Gastroesophageal sphincter (tissue), 3 donors: ENCODE results near the gene ACP4.
"Not testable (repeated sequence)": the region's sequence is repeated elsewhere in the genome, so short reads cannot be mapped to it uniquely, and the experiment has no call there.

ENCODE experiments used
- EP300 ChIP-seq: sonication (generic); formaldehyde crosslinking; IDR thresholded peaks from one replicate; pipeline ENCODE4 v1.6.1; 2017; ENCODE audit warnings: antibody characterized with exemption, mild to moderate bottlenecking
- TF ChIP-seq, protein P1 (sequence below), 4 experiments: fragments of 200-600 bp in 2 of 4; fragments of 450-650 bp in 2 of 4; sonication (generic) in 1 of 4; IDR thresholded peaks; one replicate each; pipeline ENCODE4 v1.5.1; 2017 to 2019; ENCODE audit warnings: antibody characterized with exemption in 4 of 4, mild to moderate bottlenecking in 2 of 4, moderate library complexity in 2 of 4

DNA sequence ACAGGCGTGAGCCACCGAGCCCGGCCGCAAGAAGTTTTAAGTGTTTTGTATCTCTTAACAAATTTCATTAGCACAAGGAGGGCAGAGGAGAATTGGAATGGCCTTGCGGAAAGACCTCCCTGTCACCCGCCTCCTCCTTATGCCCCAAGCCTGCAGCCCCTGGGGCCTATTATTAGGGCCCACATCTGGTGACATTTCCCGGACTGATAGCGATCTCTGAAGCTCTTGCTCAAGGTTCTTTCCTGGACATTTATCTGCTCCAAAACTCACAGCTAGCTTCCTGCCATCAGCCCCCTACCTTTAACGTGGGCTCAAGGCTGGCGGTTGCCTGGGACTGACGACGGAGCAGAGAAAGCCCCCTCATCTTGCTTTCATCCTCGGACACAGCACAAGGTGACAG lies 26.7 kb upstream of the ACP4 start:
- TF ChIP-seq, protein P1, sequence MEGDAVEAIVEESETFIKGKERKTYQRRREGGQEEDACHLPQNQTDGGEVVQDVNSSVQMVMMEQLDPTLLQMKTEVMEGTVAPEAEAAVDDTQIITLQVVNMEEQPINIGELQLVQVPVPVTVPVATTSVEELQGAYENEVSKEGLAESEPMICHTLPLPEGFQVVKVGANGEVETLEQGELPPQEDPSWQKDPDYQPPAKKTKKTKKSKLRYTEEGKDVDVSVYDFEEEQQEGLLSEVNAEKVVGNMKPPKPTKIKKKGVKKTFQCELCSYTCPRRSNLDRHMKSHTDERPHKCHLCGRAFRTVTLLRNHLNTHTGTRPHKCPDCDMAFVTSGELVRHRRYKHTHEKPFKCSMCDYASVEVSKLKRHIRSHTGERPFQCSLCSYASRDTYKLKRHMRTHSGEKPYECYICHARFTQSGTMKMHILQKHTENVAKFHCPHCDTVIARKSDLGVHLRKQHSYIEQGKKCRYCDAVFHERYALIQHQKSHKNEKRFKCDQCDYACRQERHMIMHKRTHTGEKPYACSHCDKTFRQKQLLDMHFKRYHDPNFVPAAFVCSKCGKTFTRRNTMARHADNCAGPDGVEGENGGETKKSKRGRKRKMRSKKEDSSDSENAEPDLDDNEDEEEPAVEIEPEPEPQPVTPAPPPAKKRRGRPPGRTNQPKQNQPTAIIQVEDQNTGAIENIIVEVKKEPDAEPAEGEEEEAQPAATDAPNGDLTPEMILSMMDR (IDR thresholded peaks at IDR 0.05): not testable (repeated sequence)
- TF ChIP-seq EP300: not testable (repeated sequence)
